ENCODE results near the gene ARHGAP31.
A peak's percentile ranks its signal among the peaks of the same experiment; 100 is the strongest.

DNA sequence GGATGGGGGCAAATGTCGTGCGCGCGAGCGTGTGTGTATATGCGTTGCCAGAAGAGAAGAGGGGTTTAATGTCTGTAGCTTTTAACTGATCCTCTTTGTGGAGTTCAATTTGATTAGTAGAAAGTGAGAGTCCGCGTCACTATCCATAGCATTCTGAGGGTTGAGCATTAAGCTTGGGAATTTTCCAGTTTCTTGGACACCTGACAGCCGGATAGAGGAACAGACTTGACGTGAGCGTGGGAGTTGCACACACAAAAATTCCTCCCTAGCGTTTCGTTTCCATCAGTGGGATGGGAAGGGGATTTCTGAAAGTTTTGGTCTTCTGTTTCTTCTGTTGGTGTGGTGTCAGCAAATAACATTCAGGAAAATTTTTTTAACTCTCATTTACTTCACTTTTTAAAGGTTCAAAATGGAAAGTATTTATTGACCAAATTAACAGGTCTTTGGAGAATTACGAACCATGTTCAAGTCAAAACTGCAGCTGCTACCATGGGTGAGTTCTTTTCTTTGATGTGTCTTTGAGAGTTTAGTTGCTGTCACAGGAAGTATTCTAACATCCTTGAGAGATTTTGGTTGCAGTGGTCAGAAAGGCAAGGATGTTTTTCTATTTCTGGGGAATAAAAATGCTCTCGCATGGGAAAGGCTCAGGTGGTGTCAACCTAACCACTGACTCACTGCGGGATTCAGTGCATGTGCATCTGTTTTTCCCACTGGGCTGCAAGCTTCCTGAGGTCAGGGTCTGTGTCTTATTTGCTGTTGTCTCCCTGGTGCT is 175.4 kb downstream of the ARHGAP31 start:
- TF ChIP-seq, protein P1, sequence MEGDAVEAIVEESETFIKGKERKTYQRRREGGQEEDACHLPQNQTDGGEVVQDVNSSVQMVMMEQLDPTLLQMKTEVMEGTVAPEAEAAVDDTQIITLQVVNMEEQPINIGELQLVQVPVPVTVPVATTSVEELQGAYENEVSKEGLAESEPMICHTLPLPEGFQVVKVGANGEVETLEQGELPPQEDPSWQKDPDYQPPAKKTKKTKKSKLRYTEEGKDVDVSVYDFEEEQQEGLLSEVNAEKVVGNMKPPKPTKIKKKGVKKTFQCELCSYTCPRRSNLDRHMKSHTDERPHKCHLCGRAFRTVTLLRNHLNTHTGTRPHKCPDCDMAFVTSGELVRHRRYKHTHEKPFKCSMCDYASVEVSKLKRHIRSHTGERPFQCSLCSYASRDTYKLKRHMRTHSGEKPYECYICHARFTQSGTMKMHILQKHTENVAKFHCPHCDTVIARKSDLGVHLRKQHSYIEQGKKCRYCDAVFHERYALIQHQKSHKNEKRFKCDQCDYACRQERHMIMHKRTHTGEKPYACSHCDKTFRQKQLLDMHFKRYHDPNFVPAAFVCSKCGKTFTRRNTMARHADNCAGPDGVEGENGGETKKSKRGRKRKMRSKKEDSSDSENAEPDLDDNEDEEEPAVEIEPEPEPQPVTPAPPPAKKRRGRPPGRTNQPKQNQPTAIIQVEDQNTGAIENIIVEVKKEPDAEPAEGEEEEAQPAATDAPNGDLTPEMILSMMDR (IDR thresholded peaks at IDR 0.05 in 8 of 11, conservative IDR thresholded peaks at IDR 0.05 in 3 of 11): peak in 1 of 11 experiments; percentile 1
- TF ChIP-seq POLR2A (IDR thresholded peaks at IDR 0.05): no peak
